ENCODE measurements around the gene UBQLNL.

- TF ChIP-seq SREBF1 (IDR thresholded peaks at IDR 0.05; ENCODE audit: low read length), result no peak
- TF ChIP-seq SP1 (IDR thresholded peaks at IDR 0.05; ENCODE audit: low read depth, low read length), result no peak
- TF ChIP-seq, protein P1, sequence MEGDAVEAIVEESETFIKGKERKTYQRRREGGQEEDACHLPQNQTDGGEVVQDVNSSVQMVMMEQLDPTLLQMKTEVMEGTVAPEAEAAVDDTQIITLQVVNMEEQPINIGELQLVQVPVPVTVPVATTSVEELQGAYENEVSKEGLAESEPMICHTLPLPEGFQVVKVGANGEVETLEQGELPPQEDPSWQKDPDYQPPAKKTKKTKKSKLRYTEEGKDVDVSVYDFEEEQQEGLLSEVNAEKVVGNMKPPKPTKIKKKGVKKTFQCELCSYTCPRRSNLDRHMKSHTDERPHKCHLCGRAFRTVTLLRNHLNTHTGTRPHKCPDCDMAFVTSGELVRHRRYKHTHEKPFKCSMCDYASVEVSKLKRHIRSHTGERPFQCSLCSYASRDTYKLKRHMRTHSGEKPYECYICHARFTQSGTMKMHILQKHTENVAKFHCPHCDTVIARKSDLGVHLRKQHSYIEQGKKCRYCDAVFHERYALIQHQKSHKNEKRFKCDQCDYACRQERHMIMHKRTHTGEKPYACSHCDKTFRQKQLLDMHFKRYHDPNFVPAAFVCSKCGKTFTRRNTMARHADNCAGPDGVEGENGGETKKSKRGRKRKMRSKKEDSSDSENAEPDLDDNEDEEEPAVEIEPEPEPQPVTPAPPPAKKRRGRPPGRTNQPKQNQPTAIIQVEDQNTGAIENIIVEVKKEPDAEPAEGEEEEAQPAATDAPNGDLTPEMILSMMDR (IDR thresholded peaks at IDR 0.05 in 2 of 3, conservative IDR thresholded peaks at IDR 0.05 in 1 of 3; ENCODE audit: control insufficient read depth in 2 of 3, extremely low read depth in 1 of 3, insufficient read depth in 1 of 3, low read depth in 3 of 3, low read length in 3 of 3), result no peak
- TF ChIP-seq, protein P2, sequence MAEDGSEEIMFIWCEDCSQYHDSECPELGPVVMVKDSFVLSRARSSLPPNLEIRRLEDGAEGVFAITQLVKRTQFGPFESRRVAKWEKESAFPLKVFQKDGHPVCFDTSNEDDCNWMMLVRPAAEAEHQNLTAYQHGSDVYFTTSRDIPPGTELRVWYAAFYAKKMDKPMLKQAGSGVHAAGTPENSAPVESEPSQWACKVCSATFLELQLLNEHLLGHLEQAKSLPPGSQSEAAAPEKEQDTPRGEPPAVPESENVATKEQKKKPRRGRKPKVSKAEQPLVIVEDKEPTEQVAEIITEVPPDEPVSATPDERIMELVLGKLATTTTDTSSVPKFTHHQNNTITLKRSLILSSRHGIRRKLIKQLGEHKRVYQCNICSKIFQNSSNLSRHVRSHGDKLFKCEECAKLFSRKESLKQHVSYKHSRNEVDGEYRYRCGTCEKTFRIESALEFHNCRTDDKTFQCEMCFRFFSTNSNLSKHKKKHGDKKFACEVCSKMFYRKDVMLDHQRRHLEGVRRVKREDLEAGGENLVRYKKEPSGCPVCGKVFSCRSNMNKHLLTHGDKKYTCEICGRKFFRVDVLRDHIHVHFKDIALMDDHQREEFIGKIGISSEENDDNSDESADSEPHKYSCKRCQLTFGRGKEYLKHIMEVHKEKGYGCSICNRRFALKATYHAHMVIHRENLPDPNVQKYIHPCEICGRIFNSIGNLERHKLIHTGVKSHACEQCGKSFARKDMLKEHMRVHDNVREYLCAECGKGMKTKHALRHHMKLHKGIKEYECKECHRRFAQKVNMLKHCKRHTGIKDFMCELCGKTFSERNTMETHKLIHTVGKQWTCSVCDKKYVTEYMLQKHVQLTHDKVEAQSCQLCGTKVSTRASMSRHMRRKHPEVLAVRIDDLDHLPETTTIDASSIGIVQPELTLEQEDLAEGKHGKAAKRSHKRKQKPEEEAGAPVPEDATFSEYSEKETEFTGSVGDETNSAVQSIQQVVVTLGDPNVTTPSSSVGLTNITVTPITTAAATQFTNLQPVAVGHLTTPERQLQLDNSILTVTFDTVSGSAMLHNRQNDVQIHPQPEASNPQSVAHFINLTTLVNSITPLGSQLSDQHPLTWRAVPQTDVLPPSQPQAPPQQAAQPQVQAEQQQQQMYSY (CRISPR knock-in tag; IDR thresholded peaks at IDR 0.05), result no peak
- TF ChIP-seq, protein P3, sequence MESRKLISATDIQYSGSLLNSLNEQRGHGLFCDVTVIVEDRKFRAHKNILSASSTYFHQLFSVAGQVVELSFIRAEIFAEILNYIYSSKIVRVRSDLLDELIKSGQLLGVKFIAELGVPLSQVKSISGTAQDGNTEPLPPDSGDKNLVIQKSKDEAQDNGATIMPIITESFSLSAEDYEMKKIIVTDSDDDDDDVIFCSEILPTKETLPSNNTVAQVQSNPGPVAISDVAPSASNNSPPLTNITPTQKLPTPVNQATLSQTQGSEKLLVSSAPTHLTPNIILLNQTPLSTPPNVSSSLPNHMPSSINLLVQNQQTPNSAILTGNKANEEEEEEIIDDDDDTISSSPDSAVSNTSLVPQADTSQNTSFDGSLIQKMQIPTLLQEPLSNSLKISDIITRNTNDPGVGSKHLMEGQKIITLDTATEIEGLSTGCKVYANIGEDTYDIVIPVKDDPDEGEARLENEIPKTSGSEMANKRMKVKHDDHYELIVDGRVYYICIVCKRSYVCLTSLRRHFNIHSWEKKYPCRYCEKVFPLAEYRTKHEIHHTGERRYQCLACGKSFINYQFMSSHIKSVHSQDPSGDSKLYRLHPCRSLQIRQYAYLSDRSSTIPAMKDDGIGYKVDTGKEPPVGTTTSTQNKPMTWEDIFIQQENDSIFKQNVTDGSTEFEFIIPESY (IDR thresholded peaks at IDR 0.05), result no peak
- no peak for TF ChIP-seq IRF4 (IDR thresholded peaks at IDR 0.05; ENCODE audit: low read depth, low read length)
- TF ChIP-seq POLR2AphosphoS2 (IDR thresholded peaks at IDR 0.05; ENCODE audit: low read depth, low read length), result no peak
- TF ChIP-seq POLR2A (IDR thresholded peaks at IDR 0.05; ENCODE audit: low read depth, low read length), result no peak
- no peak for TF ChIP-seq SMC3 (IDR thresholded peaks at IDR 0.05; ENCODE audit: borderline replicate concordance, low read length)
- TF ChIP-seq BRCA1 (IDR thresholded peaks at IDR 0.05; ENCODE audit: low read depth, low read length), result no peak
- no peak for TF ChIP-seq SREBF2 (IDR thresholded peaks at IDR 0.05; ENCODE audit: low read length)
- TF ChIP-seq ZBED1 (IDR thresholded peaks at IDR 0.05; ENCODE audit: borderline replicate concordance), result no peak
Measured at GRCh38 chr11:5486421-5486820, 30.1 kb downstream of the UBQLNL start.
